Fibroblast of skin of left biceps (primary cell): ENCODE data around the gene PACS2.
"Not testable (repeated sequence)": the region's sequence is repeated elsewhere in the genome, so short reads cannot be mapped to it uniquely, and the experiment has no call there.

Experiments used
- DNase-seq, 2 experiments: peaks; one replicate each; pipeline ENCODE4 v3.0.0-alpha.2; 2013; ENCODE audit warnings: low read depth in 2 of 2

The PACS2 gene

DNA sequence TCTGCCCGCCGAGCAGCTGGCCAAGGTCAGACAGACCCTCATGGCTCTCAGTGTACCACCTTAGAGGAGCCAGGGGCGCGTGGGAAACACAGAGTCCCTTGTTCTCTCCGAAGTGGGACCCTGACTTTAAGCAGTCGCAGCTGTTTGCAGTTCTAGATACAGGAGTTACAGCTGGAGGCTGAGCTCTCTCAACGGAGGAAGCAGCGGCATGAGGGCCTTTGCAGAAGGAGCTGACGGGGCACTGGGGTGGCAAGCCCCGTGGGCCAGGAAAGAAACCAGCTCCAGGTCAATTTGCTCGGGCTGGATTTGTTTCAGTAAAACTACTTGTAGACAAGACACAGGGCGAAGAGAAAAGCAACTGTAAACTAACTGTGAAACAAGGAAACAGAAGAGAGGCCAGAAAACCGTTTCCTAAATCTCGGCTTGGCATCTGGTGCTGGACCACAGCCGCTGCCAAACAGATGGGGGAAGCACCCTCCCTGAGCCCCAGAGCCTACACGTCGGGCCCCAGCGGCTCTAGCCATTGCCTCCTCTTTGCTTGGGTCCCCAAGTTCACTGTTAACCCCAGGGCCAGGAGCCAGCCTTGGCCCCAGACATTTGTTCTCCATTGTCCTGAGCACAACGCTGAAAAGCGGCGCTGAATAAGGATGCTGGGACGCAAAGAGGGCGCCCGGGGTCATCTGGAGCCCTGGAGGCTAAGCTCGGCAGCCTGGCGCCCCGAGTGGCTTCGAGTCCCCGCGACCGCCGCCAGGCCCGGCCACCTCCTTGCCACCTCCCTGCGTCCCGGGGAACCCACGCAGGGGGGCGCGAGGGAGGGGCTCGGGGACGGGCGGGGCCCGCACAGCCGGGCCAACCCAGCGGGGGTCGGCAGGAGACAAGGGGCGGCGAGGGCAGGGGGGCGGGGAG lies 914 bp upstream of the PACS2 start:
- DNase-seq: no peak

DNA sequence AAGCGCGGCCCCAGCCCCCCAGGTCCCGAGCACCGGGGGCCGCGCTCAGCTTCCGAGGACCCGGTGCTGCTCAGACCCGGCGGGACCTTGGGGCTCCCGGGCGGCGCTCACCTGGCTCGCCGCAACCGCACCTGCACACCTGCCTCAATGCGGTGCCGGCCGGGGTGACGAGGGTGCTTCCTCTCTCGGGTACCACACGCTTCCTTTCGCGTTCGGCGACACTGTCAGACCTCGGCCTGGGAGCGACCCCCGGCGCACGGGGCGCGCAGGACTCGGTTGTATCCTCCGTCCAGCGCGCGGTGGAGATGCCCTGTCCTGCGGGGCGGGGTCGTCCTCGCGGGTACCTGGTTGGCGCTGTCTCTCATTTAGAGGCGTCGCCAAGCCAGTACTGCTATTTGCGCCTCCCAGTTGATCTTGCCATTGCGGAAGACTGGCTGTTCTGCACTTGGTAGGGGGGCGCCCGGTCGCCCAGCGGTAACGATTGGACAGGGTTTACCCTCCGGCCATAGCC lies 718 bp downstream of the PACS2 start:
- no peak for DNase-seq

DNA sequence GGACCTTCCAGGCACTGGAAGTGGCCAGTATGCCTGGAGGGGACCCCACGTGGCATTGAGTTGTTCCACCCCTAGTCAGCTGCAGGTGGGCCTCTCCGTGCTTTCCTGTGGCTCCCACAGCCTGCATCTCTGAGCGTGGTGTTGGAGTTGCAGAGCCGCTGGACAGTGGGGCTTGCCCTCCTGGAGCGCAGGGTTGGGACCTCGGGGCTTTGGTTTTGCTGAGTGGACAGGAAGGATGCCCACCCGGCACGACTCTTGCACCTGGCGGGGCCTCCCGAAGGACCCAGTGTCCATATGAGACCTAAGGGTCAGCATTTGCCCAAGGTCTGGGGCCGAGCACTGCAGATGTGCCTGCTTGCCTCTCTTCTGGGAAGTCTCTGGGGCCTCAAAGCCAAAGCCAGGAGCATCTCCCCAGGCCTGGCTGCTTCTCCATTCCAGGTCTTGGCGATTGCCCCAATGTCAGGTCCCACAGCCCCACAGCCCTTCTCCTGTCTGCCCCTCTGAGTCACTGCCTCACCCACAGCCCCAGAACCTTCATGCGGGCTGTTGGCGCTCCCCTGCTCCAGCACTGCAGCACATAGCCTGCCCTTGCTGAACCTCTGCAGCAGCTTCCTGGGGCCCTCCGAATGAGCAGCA lies 1.5 kb downstream of the PACS2 start:
- no peak for DNase-seq

DNA sequence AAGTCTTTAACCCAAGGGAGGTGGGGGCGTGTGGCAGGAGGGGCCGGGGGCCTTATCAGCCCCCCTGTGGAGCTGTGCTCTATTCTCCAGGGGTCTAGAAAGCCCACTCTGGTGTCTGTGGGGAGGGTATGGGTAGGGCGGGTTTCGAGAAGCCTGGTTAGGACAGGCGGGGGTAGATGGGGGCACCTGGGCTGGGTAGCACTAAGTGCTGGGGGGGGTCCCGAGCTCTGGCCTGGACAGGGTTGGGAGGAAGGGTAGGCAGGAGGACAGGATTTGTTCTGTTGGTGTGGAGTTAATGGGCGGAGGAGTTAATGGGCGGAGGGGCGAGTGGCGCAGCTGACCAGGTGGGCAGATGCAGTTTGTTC lies 2.0 kb downstream of the PACS2 start:
- DNase-seq: no peak

DNA sequence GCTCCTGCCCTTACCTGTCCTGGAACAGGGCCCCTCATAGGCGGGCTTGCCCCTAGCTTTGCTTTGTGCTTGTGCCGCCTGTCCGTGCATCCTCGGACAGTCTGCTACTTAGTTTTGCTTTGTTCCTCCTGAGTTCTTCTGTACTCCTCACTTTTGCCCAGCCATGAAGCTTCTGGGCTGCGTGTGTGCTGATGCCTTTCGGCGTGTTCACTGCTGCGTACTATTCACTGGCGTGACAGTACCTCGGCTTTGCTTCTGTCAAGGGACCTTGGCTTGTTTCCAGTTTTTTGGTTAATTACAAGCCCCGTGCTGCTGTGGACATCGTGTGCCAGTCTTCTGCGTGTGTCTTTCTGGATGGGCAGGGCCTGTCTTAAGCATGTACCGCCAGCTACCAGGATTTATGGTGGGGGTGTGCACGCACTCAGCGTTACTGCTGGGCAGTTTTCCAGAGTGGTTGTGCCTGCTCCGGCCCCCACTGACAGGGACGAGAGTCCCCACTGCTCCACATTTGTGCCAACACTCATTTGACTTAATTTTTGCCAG lies 2.5 kb downstream of the PACS2 start:
- DNase-seq: no peak

DNA sequence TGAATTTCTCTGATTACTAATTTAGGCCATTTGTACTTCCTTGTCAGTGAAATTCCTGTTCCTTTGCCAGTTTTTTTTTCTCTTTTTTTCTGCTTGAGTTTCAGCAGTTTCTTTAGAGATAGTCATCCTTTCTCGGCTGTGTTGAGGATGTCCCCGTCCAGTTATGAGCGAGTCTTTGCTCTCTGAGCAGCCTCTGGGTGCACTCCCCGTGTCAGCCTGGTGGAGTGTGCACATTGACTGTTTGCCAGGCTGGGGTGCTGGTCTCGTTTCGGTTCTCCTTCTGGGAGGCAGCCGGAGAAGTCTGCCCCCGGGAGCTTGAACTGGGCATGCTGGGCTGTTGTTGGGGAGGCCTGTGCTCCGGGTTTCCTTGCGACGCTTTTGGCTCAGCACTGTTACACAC lies 3.0 kb downstream of the PACS2 start:
- DNase-seq: no peak

DNA sequence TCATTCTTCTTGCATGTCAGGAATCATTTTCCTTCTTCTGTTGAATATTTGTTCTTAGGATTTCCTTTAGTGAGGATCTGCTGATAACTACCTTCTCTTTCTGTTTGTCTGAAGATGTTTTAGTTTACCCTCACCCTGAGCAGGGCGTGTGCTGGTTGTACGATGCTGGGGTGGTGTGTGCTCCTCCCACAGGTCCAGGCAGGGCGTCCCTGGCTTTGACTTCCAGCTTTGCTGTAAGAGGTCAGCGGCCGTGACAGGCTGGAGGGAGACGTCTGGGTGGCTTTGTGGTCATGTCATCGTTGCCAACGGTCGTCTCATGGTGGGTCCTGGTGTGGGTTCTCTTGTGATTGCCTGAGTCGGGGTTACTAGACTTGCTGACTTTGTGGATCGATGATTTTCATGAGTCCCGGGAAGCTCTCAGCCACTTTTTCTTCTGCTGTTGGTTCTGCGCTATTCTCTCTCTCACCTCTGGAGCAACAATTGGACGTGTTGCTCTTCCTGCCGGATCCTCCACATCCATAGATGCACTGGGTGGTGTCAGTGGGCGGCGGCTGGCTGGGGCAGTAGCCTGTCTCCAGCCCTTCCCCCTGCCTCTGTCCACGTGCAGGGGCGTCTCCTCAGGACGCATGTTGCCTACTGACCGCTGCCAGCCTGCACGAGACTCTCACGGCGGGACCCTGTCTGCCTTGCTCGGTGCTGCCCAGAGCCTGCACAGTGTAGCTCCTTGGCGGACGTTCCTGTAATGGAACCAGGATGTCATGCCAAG lies 8.4 kb downstream of the PACS2 start:
- DNase-seq: no peak

DNA sequence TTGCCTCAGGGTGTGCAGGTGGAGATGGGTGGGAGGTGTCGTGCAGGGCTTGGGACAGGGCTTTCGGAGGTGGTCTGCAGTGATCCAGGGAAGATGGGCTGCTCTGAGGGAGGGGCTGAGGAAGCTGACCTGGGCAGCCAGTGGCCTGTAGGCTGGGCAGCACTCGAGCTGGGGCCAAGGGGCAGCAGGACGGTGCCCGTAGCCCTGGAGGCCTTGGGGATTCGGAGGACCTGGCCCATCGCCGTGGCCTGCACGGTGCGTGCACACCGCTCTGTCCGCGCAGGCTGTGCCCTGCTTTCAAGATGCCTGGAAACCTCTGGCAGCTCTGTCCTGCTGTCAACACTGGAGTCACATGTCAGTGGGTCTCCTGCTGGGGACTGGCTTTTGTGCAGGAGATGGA lies 9.1 kb downstream of the PACS2 start:
- no peak for DNase-seq

DNA sequence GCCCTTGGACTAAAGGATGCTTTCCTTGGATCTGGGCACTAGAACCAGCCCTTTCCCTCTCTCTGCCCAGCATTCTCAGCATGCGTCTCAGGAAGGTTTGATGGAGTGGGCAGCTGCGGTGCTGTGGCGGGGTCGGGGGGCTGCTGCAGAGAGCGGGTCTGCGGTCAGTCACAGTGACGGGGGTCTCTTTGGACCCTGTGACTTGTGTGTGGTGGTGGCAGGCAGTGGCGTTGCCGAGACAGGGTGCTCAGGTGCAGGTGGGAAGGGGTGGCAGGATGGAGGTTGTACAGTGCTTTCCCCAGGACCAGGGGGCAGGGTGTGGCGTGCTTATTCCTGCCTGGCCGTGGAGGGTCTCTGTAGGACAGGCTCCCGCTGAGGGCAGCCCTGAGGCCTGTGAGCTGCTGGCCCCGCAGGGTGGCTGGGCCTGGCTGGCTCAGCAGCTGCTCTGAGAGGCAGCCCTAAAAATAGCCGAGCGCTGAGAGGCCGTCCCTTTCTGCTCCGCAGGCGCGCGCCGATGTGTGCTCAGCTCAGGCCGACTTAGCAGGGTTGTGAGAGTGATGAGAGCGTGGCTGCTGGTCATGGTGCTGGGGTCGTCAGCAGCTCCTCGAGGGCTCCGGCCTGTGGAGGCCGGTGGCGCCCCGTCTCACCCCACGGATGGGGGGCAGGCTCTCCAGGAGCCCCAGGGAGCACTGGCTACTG lies 9.7 kb downstream of the PACS2 start:
- no peak for DNase-seq

DNA sequence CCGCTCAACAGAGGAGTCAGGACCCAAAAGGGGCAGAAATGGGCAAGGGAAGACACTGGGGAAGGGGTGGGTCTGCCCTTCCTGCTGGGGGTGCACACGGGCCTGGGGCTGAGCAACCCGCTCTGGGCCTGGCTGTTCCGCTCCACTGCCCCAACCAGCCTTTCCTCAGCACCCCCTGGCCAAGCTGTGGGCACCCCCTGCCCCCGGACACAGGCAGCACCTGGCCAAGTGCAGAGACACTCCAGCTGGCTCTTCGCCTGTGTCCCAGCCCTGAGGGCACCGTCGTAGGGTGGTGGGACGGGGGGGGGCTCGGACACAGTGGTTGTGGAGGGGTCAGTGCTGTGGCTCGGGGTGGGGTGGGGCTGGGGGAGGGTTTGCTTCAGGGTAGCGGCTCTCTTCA lies 10.3 kb downstream of the PACS2 start:
- no peak for DNase-seq

DNA sequence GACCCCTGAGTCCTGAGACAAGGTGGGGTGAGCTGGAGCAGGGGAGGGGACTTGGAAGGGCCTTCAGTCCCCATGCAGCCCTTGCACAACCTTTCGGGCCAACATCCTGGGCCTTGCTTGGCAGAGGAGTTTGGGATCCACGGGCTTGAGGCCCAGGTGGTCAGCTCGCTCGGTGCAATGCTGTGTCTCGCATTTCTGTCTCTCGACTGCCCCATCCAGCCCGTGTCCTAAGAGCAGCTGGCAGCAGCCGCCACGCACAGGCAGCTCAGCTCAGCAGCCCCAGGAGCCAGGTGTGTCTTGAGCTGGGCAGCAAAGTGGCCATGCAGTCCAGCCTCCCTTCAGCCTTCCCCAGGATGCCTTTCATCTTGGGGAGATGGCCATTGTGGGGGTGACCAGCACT lies 10.8 kb downstream of the PACS2 start:
- DNase-seq: no peak

DNA sequence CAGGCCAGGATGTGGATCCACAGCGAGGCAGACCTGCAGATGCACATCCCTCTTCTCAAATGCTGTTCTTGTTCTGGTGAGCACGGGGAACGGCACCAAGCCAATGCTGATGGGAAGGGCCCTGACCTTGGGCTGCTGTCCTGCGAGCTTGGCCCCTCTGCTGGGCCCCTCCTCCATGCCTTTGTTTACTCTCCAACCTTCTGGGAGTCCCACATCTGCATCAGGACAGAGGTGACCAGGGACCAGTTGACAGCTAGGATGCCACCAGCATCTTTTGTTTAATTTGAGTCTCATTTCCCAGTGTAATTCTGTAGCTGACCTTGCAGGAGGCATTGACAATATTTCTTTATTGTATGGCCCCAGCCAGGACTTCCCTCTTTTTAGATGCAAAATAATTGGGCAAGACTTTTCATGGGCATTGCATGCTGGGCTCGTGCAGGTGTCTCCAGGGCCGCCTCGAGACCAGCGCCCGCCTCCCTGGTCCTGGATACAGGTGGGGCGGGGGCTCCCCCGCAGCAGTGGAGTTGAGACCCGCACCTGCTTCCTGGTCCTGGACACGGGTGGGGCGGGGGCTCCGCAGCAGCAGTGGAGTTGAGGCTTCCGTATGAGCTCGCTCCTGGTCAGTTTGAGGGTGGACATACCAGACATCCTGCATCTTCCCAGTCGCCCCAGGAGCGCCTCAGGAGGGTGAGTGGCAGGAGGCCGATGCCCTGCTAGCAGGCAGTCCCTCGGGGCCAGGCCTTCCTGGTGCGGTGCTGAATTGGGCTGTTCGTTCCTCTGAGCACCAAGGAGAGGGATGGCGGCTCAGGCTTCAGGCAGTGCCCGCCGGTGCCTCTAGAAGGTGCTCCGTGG lies 11.4 kb downstream of the PACS2 start:
- DNase-seq: no peak

DNA sequence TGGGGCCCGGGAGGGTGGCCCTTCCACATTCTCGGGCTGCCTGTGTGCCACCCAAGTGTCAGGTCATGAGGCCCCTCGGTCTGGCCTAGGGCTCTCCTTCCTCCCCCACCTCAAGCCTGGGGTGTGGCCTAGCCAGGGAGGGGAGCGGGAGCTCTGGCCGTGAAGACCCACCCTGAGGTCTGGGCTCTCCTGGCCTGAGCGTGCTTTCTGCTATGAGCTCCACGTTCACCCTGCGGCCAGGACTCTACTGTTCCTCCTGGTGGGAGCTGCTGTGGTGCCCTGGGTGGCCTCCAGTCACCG lies 12.0 kb downstream of the PACS2 start:
- no peak for DNase-seq

DNA sequence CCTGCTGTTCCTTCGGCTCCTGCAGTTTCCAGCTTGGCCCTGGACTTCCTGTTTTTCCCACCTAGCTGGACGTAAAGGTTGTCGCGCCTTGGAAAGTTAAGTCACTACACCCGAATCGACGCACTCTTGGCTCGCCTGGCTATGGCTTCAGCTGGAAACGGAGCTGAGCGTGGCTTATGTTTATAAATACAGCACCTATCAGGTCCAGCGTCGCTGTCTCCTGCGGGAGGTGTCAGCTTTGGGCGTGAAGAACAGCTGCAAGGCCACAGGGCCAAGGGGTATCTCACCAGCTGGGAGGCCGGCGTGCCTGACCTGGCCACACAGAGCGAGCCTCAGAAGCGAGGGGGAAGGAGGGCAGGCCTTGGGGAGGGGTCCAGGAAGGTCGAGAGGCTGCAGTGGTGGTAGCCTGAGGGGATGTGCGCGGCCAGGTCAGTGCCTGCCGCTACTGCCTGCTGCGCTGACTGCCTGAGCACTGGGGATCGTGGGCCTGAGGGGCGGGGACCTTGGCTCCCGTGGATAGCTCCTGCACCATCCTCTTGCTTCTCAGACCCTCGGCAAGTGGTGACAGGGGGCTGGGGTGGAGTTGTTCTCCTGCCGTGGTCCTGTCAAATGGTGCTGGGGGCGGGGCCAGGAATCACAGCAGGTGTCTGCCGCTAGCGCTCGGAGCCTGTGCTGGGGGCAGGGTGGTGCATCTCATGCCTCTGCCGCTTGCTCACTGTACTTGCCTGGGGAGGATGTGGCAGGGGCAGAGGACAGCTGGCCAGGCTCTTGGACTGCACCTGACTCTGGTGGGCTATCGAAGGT lies 12.5 kb downstream of the PACS2 start:
- no peak for DNase-seq

DNA sequence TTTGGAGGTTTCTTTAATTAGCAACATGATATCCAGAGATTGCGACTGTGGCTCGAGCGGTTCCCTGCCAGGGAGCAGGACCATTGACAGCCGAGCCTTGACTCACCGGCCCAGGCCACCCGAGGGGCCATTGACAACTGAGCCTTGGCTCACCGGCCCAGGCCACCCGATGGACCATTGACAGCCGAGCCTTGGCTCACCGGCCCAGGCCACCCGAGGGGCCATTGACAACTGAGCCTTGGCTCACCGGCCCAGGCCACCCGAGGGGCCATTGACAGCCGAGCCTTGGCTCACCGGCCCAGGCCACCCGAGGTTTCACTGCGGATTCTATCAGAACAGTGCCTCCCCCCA lies 13.1 kb downstream of the PACS2 start:
- not testable (repeated sequence) for DNase-seq

DNA sequence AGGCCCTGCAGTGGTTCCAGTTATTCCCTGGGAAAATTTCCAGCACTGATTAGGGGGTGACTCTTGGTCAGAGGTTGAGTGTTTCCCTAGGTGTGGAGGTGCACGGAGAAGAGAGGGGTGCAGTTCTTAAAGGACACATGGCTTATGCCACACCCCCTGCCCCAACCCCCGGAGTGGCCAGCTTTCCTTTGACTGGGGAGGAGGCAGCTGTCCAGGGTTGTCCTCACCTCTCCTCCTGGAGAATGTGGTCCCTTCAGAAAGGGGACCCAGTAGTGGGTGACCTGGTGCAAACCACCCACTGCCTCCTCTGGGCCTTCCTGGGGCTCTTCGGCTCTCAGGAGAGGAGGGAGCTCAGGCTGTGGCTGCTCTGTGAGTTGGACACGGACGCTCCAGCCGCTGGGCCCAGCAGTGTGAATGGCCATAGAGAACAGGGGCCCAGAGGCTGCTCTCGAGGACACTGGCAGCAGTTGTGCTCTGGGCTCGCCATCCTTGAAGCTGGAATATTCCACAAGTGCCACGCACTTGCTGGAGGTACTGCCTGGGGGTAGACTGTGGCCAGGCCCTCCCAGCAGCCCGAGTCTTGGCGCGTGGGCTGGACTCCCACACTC lies 13.6 kb downstream of the PACS2 start:
- no peak for DNase-seq

DNA sequence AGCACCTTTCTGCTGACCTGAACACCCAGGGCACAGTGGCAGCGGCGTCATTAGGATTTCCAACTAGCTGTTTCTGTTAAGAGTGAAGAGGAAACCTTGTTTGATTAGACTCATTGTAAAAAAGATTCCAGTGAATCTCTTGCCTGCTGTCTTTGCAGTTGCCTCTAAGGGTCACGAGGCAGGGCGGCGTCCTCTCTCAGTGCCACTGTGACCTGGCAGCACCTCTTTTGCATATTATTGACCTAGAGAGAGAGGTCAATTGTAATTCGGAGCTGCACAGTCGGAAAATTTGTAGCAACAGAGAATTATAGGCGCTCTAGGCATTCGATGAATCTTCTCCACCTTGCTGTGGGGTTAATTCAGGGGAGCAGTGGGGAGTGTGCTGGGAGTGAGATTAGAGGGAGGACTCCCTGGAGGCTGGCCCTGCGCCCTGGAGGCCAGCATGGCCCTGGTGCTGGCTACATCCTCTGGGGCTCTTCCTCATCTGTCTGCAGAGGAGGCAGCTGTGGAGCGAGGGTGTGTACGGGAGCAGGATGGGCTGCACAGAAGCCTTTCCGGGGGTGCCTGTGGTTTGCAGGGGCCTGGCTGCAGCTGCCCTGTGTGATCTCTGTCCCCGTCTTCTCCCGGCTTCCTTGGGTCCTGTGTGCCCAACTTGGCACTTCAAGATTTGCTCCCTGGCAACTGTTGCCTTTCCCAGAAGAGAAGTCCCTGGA lies 14.3 kb downstream of the PACS2 start:
- no peak for DNase-seq

DNA sequence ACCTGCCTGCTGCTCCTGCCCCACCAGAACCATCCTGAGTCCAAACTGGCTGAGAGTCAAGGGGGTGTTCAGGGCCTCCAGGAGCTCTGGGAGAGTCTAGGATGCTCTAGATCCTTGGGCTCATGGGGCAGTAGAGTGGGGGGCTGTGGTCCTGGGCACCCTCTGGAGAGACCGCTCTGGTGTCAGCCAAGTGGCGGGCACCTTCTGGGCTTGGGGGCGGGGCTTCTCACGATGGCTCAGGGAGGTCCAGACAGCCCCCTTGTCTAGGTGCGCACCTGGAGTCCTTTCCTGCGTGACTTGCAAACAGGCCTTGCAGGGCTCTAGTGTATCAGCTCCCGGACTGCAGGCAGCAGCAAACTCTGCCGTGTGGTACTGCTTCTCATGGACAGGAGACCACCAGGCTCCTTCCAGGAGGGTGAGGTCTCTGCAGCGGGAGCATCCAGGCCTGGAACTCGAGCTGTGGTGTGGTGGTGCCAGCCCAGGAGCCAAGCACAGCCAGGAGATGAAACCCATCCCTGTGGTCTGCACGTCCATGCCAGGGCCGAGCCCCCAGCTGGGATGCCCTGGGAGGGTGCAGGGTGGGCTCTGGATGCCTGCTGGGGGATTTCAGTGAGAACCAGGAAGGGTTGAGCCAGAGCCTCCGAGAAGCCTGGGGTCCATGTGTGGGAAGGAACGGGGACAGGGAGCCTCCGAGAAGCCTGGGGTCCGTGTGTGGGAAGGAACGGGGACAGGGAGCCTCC lies 15.0 kb downstream of the PACS2 start:
- no peak for DNase-seq
